HCT116 (cell line): Measurements from ENCODE around the gene BORCS5. TPM values are rescaled to one million over a fixed set of nuclear protein-coding genes. Genes with fewer than 3 reads are reported as not detected.

ENCODE experiments used
- ATAC-seq: fragments of 200-7000 bp; cut with Tn5 transposase; 2 replicates; pipeline ENCODE4 v1.9.1; 2020; ENCODE audit warnings: mild to moderate bottlenecking, moderate library complexity
- BruUV-seq: library from RNA; stranded (reverse); fragments of 400-500 nt; replicated peaks from 2 replicates; lab custom pipeline; 2021; lab: Mats Ljungman, UMichigan
- CTCF ChIA-PET: fragments of 300-600 bp; sonication (Branson Sonifier 250); formaldehyde crosslinking; loops from one replicate; lab custom pipeline; 2021; ENCODE audit warnings: antibody characterized with exemption; lab: Charles Lee
- POLR2A ChIA-PET: fragments of 300-600, 350-600 bp; sonication (Branson Sonifier 250); formaldehyde crosslinking; loops from one replicate; lab custom pipeline; 2021; ENCODE audit warnings: antibody characterized with exemption; lab: Charles Lee
- RAD21 ChIA-PET, 2 experiments: fragments of 300-600 bp; sonication (Branson Sonifier 250); formaldehyde crosslinking; loops; one replicate each; lab custom pipeline; 2023; ENCODE audit warnings: low total read pairs in 2 of 2; ENCODE audit not compliant: uncharacterized antibody in 2 of 2, unreplicated experiment in 2 of 2, low non-redundant PET in 1 of 2; lab: Charles Lee
- DNase-seq: peaks from one replicate; pipeline ENCODE4 v3.0.0-alpha.2; 2010; ENCODE audit warnings: low read depth, low spot score
- H2AFZ ChIP-seq: fragments of 200-600 bp; shearing (Covaris generic), sonication (generic); 2 replicates; pipeline ENCODE4 v1.6.1; 2017; ENCODE audit warnings: low read depth, mixed run types, mixed read lengths, antibody characterized with exemption, low read length; ENCODE audit not compliant: poor library complexity, severe bottlenecking
- H3K27ac ChIP-seq: 2 replicates; pipeline ENCODE4 v1.5.1; 2012; ENCODE audit warnings: low read depth, low read length
- H3K27me3 ChIP-seq: fragments of 200-600 bp; sonication (generic); 2 replicates; pipeline ENCODE4 v1.6.1; 2016; ENCODE audit warnings: mixed run types, low read length, mixed read lengths; ENCODE audit not compliant: insufficient read depth
- H3K36me3 ChIP-seq, 2 experiments: fragments of 200-500 bp in 1 of 2; fragments of 200-600 bp in 1 of 2; sonication (Bioruptor generic) in 1 of 2; sonication (generic) in 1 of 2; 2 replicates each; pipeline versions ENCODE4 v1.5.1 to v1.6.1; 2014 to 2016; ENCODE audit warnings: low read length in 2 of 2, inconsistent platforms in 1 of 2, mixed read lengths in 1 of 2, mixed run types in 1 of 2; ENCODE audit not compliant: insufficient read depth in 2 of 2, control insufficient read depth in 1 of 2
- H3K4me1 ChIP-seq, 2 experiments: fragments of 200-600 bp in 1 of 2; sonication (generic) in 1 of 2; 2 replicates each; pipeline versions ENCODE4 v1.5.1 to v1.6.1; 2012 to 2017; ENCODE audit warnings: low read length in 2 of 2, inconsistent platforms in 1 of 2, mild to moderate bottlenecking in 1 of 2, mixed read lengths in 1 of 2, mixed run types in 1 of 2, moderate library complexity in 1 of 2; ENCODE audit not compliant: insufficient read depth in 2 of 2, control insufficient read depth in 1 of 2
- H3K4me2 ChIP-seq: fragments of 200-600 bp; sonication (generic); 2 replicates; pipeline ENCODE4 v1.6.1; 2017; ENCODE audit warnings: mixed run types, low read length, mixed read lengths
- H3K4me3 ChIP-seq, 2 experiments: fragments of 200-600 bp in 1 of 2; sonication (generic) in 1 of 2; replicated peaks in 1 of 2; 2 replicates each; pipeline ENCODE4 v1.5.1; 2011 to 2016; ENCODE audit warnings: low read length in 2 of 2, control low read depth in 1 of 2, low read depth in 1 of 2, mild to moderate bottlenecking in 1 of 2, mixed read lengths in 1 of 2, mixed run types in 1 of 2
- H3K79me2 ChIP-seq: fragments of 200-600 bp; sonication (generic); 2 replicates; pipeline ENCODE4 v1.6.1; 2017; ENCODE audit warnings: mild to moderate bottlenecking, mixed run types, low read length, moderate library complexity, mixed read lengths; ENCODE audit not compliant: insufficient read depth
- H3K9ac ChIP-seq: fragments of 200-600 bp; sonication (generic); 2 replicates; pipeline ENCODE4 v1.6.1; 2016; ENCODE audit warnings: low read length, mixed read lengths
- H3K9me2 ChIP-seq: fragments of 200-600 bp; sonication (generic), shearing (Covaris generic); 2 replicates; pipeline ENCODE4 v1.6.1; 2017; ENCODE audit warnings: mixed run types, mild to moderate bottlenecking, moderate library complexity; ENCODE audit not compliant: insufficient read depth
- H3K9me3 ChIP-seq, 2 experiments: fragments of 200-500 bp in 1 of 2; fragments of 200-600 bp in 1 of 2; sonication (Bioruptor generic) in 1 of 2; sonication (generic) in 1 of 2; 2 replicates each; pipeline ENCODE4 v1.6.1; 2014 to 2017; ENCODE audit warnings: low read length in 2 of 2, mixed read lengths in 2 of 2, inconsistent platforms in 1 of 2, low read depth in 1 of 2, mild to moderate bottlenecking in 1 of 2, mixed run types in 1 of 2, moderate library complexity in 1 of 2; ENCODE audit not compliant: control insufficient read depth in 1 of 2, insufficient read depth in 1 of 2
- H4K20me1 ChIP-seq: fragments of 200-600 bp; sonication (generic), shearing (Covaris generic); 2 replicates; pipeline ENCODE4 v1.6.1; 2017; ENCODE audit warnings: mixed run types, mild to moderate bottlenecking, moderate library complexity; ENCODE audit not compliant: insufficient read depth
- CEBPB ChIP-seq: IDR thresholded peaks from 2 replicates; pipeline ENCODE4 v1.6.1; 2012; ENCODE audit warnings: low read depth
- CTCF ChIP-seq, 3 experiments: fragments of 200-600 bp in 1 of 3; sonication (generic) in 1 of 3; IDR thresholded peaks in 2 of 3; conservative IDR thresholded peaks in 1 of 3; 2 replicates each; pipeline ENCODE4 v1.5.1; 2012 to 2017; ENCODE audit warnings: low read depth in 2 of 3, low read length in 2 of 3, antibody characterized with exemption in 1 of 3, borderline replicate concordance in 1 of 3, control low read depth in 1 of 3, mild to moderate bottlenecking in 1 of 3, mixed read lengths in 1 of 3, mixed run types in 1 of 3, moderate library complexity in 1 of 3; ENCODE audit not compliant: insufficient read depth in 1 of 3
- EGR1 ChIP-seq: IDR thresholded peaks from 2 replicates; pipeline ENCODE4 v1.6.1; 2012; ENCODE audit warnings: low read depth
- ELF1 ChIP-seq: IDR thresholded peaks from 2 replicates; pipeline ENCODE4 v1.6.1; 2012; ENCODE audit warnings: low read depth, borderline replicate concordance
- FOSL1 ChIP-seq: IDR thresholded peaks from 2 replicates; pipeline ENCODE4 v1.6.1; 2012; ENCODE audit warnings: low read depth
- MAX ChIP-seq: IDR thresholded peaks from 2 replicates; pipeline ENCODE4 v1.6.1; 2012
- POLR2A ChIP-seq: IDR thresholded peaks from 2 replicates; pipeline ENCODE4 v1.7.0; 2011; ENCODE audit warnings: borderline replicate concordance; ENCODE audit not compliant: insufficient read depth, insufficient read length; ENCODE audit errors: extremely low read depth
- RAD21 ChIP-seq: IDR thresholded peaks from 2 replicates; pipeline ENCODE4 v1.6.1; 2012; ENCODE audit warnings: low read depth, mild to moderate bottlenecking
- REST ChIP-seq: IDR thresholded peaks from 2 replicates; pipeline ENCODE4 v1.6.1; 2012; ENCODE audit warnings: low read depth
- SIN3A ChIP-seq: IDR thresholded peaks from 2 replicates; pipeline ENCODE4 v1.6.1; 2012; ENCODE audit warnings: low read depth
- SRF ChIP-seq: IDR thresholded peaks from 2 replicates; pipeline ENCODE4 v1.6.1; 2012; ENCODE audit warnings: low read depth
- TCF7L2 ChIP-seq: IDR thresholded peaks from 2 replicates; pipeline ENCODE4 v1.7.0; 2011; ENCODE audit warnings: borderline replicate concordance, inconsistent platforms; ENCODE audit not compliant: insufficient read depth, insufficient read length; ENCODE audit errors: extremely low read depth
- ZNF274 ChIP-seq: fragments of 200-500 bp; sonication (Bioruptor generic); IDR thresholded peaks from 2 replicates; pipeline ENCODE4 v1.6.1; 2014; ENCODE audit warnings: mild to moderate bottlenecking, low read depth, low read length, inconsistent platforms
- intact Hi-C: fragments of 100-400 bp; cut with micrococcal nuclease; formaldehyde crosslinking; loops from 2 replicates; pipeline ENCODE4 v1.10.0; 2022
- total RNA-seq: library from RNA; stranded (reverse); gene quantifications from one replicate; pipeline ENCODE4 v1.2.1, GENCODE V29; 2021; ENCODE audit not compliant: unreplicated experiment

Gene BORCS5
- total RNA-seq, 1 experiment from 2014 or later = 8.7 TPM

GRCh38 chr12:12405882-12406281 is 49.0 kb downstream of the BORCS5 start:
- ChIA-PET RAD21 (no interaction called here), CTCF (no interaction called here), POLR2A (no interaction called here)
- no peak overlapping the region for H3K9ac ChIP-seq
- H2AFZ ChIP-seq = no peak overlapping the region
- no peaks in the 10 kb centered on the region for H3K36me3 ChIP-seq
- H3K4me2 ChIP-seq = no peak overlapping the region
- no peak overlapping the region for H3K27ac ChIP-seq
- H3K9me3 ChIP-seq = no peaks in the 10 kb centered on the region
- intact Hi-C loops = no loop called here
- no peak for DNase-seq
- no TSS peak for BruUV-seq
- no peaks in the 10 kb centered on the region for H4K20me1 ChIP-seq
- no peaks in the 10 kb centered on the region for H3K79me2 ChIP-seq
- ATAC-seq = no peak
- H3K4me1 ChIP-seq = no peaks in the 10 kb centered on the region
- no peaks in the 10 kb centered on the region for H3K27me3 ChIP-seq
- no peaks in the 10 kb centered on the region for H3K9me2 ChIP-seq
- H3K4me3 ChIP-seq = no peak overlapping the region
- TF ChIP-seq RAD21 (no peak), CTCF (IDR thresholded peaks at IDR 0.05 in 2 of 3, conservative IDR thresholded peaks at IDR 0.05 in 1 of 3; ENCODE audit: borderline replicate concordance in 1 of 3, insufficient read depth in 1 of 3, low read depth in 2 of 3, low read length in 2 of 3) (no peak), SIN3A (no peak), TCF7L2 (no peak), CEBPB (no peak), MAX (no peak), FOSL1 (no peak), REST (no peak), POLR2A (no peak), SRF (no peak), EGR1 (no peak), ZNF274 (no peak), ELF1 (no peak)
